GM12801 (cell line): Measurements from ENCODE around the gene CTIF.

ENCODE experiments used
- TF ChIP-seq, protein P1 (sequence below): IDR thresholded peaks from one replicate; pipeline ENCODE4 v1.5.1; 2011; ENCODE audit warnings: control low read depth; ENCODE audit not compliant: insufficient read length; ENCODE audit errors: extremely low read depth

CTIF gene

DNA sequence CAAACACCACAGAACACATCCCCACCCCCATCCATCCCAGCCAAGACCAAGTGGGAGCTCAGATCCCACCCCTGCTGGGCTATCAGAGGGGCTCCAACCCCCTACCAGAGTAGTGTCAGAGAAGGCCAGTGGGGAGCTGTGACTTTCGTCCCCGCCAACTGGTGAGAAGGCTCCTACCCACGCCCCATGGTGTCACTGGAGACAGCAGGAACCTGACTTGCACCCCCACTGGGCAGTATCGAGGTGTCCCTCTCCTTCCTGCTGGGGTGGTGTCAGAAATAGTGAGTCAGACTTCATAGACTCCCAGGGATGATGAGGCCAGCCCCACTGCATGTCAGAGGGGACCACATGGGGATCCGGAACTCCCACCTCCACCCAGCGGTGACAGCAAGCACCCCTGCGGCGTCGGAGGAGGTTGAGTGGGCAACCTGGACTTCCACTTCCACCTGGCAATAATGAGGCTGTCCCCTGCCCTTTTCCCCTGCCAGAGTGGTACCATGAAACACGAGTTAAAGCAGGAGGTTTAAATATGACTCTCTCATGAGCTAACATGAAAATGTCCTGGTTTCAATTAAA, 106.7 kb downstream of the CTIF start:
- TF ChIP-seq, protein P1, sequence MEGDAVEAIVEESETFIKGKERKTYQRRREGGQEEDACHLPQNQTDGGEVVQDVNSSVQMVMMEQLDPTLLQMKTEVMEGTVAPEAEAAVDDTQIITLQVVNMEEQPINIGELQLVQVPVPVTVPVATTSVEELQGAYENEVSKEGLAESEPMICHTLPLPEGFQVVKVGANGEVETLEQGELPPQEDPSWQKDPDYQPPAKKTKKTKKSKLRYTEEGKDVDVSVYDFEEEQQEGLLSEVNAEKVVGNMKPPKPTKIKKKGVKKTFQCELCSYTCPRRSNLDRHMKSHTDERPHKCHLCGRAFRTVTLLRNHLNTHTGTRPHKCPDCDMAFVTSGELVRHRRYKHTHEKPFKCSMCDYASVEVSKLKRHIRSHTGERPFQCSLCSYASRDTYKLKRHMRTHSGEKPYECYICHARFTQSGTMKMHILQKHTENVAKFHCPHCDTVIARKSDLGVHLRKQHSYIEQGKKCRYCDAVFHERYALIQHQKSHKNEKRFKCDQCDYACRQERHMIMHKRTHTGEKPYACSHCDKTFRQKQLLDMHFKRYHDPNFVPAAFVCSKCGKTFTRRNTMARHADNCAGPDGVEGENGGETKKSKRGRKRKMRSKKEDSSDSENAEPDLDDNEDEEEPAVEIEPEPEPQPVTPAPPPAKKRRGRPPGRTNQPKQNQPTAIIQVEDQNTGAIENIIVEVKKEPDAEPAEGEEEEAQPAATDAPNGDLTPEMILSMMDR: no peak

- TF ChIP-seq, protein P1: no peak
These were observed 108.1 kb downstream of the CTIF start for GRCh38 chr18:48646976-48647375.

GRCh38 chr18:48649231-48649630, 110.4 kb downstream of the CTIF start:
- TF ChIP-seq, protein P1: no peak

- TF ChIP-seq, protein P1: no peak
These were observed 116.7 kb downstream of the CTIF start for GRCh38 chr18:48655508-48655907.

- TF ChIP-seq, protein P1: no peak
These were observed 117.3 kb downstream of the CTIF start for GRCh38 chr18:48656176-48656575.

DNA sequence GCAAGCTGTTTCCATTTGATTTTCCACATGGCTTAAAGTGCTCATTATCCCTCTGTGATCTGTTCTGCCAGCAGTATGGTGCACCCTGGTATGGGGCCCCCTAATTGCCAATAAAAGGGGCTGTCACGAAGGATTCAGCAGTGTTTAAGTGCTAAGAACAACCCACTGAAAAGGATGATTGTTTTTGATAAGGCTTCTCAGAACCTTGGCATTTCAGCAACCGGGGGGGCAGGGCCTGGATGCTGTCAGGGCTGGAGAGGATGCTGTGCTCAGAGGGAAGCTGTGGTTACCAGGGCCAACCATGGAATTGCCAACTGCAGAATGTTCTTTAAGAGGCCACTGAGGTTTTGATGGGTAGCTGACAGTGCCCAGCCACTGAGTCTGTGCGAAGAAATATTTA, 117.8 kb downstream of the CTIF start:
- TF ChIP-seq, protein P1: no peak

DNA sequence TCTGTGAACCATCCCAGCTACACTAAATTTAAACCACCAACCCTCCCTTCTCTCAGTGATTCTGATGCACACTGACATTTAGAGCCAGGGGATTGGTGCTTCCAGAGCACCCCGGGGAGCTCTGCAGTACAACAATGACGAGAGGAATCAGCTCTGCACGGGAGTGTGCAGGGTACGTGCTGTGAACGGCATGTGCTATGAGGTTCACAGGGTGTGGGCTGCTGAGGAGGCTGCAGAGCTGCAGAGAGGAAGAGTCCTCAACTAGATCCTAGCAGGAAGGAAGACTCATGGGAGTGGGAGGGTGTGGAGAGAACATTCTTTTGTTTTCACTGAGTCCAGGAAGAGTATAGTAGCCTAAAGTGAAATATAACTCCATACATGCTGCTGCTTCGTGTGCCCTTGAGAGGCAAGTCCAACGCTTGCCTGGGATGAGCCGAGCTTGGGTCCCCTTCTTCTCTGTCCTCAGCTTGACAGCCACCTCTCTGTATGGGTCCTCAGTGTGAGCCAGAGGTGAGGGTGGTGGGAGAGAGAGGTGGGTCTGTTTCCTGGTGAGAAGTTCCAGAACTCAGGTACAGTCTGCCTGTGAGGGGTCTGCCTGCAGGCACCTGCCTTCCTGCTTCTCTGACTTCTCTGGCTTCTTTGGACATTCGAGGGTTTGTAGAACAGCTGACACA, 118.8 kb downstream of the CTIF start:
- TF ChIP-seq, protein P1: no peak
